ENCODE data around the gene CEP250. TPM values are rescaled to one million over a fixed set of nuclear protein-coding genes. Genes with fewer than 3 reads are reported as not detected.

The CEP250 gene
- total RNA-seq, 1 experiment from 2014 or later: 56.6 TPM

GRCh38 chr20:35433337-35433736 lies 22.1 kb upstream of the CEP250 start:
- Histone ChIP-seq H3K36me3 (ENCODE audit: insufficient read depth, low read length, poor library complexity, severe bottlenecking) (no peaks in the 10 kb centered on the region), H3K27ac (ENCODE audit: low read depth, low read length, poor library complexity, severe bottlenecking) (no peak overlapping the region), H3K9me3 (ENCODE audit: low read depth, low read length, poor library complexity, severe bottlenecking) (no peaks in the 10 kb centered on the region), H3K4me3 (ENCODE audit: low read depth, low read length, poor library complexity, severe bottlenecking) (no peak overlapping the region), H3K4me1 (ENCODE audit: insufficient read depth, low read length, poor library complexity, severe bottlenecking) (peaks cover under 1% of the 10 kb centered on the region), H3K27me3 (replicated peaks; ENCODE audit: insufficient read depth, low read depth, low read length, poor library complexity) (no peaks in the 10 kb centered on the region)
- ChIA-PET POLR2A (ENCODE audit: low non-redundant PET) (no interaction called here), CTCF (no interaction called here)
- BruUV-seq (replicated peaks): no TSS peak
- no peak for DNase-seq (ENCODE audit: low spot score)
- intact Hi-C loops (cut with micrococcal nuclease; ENCODE audit: unreplicated experiment): no loop called here
- TF ChIP-seq CTCF (conservative IDR thresholded peaks at IDR 0.05; ENCODE audit: low read depth, low read length): no peak
- TF ChIP-seq EZH2 (IDR thresholded peaks at IDR 0.05; ENCODE audit: borderline replicate concordance, low read depth, low read length, poor library complexity, severe bottlenecking): no peak

GRCh38 chr20:35434085-35435005 lies 21.1 kb upstream of the CEP250 start:
- BruUV-seq (replicated peaks): no TSS peak

GRCh38 chr20:35436177-35436573 lies 19.2 kb upstream of the CEP250 start:
- Histone ChIP-seq H3K4me3 (ENCODE audit: low read depth, low read length, poor library complexity, severe bottlenecking) (no peak overlapping the region), H3K27me3 (replicated peaks; ENCODE audit: insufficient read depth, low read depth, low read length, poor library complexity) (no peaks in the 10 kb centered on the region), H3K4me1 (ENCODE audit: insufficient read depth, low read length, poor library complexity, severe bottlenecking) (peaks cover 7% of the 10 kb centered on the region), H3K9me3 (ENCODE audit: low read depth, low read length, poor library complexity, severe bottlenecking) (no peaks in the 10 kb centered on the region), H3K27ac (ENCODE audit: low read depth, low read length, poor library complexity, severe bottlenecking) (no peak overlapping the region), H3K36me3 (ENCODE audit: insufficient read depth, low read length, poor library complexity, severe bottlenecking) (no peaks in the 10 kb centered on the region)
- ChIA-PET CTCF (interaction anchor here (0.6 kb wide), 1 partner anchor 10 kb away, joined by 4 read pairs; no protein-coding TSS in a partner anchor), POLR2A (ENCODE audit: low non-redundant PET) (no interaction called here)
- TF ChIP-seq EZH2 (IDR thresholded peaks at IDR 0.05; ENCODE audit: borderline replicate concordance, low read depth, low read length, poor library complexity, severe bottlenecking) (no peak), CTCF (conservative IDR thresholded peaks at IDR 0.05; ENCODE audit: low read depth, low read length) (no peak)
- BruUV-seq (replicated peaks): no TSS peak
- no peak for DNase-seq (ENCODE audit: low spot score)
- intact Hi-C loops (cut with micrococcal nuclease; ENCODE audit: unreplicated experiment): loop anchor here (5.0 kb wide), 1 partner anchor 129 kb away; no protein-coding TSS in a partner anchor

More at GRCh38 chr20:35434085-35435005, 21.1 kb upstream of the CEP250 start:
- H3K36me3 ChIP-seq (ENCODE audit: insufficient read depth, low read length, poor library complexity, severe bottlenecking): no peaks in the 10 kb centered on the region
- no peak for DNase-seq (ENCODE audit: low spot score)
- peaks cover 7% of the 10 kb centered on the region for H3K4me1 ChIP-seq (ENCODE audit: insufficient read depth, low read length, poor library complexity, severe bottlenecking)
- POLR2A ChIA-PET (ENCODE audit: low non-redundant PET): no interaction called here
- H3K9me3 ChIP-seq (ENCODE audit: low read depth, low read length, poor library complexity, severe bottlenecking): no peaks in the 10 kb centered on the region
- intact Hi-C loops (cut with micrococcal nuclease; ENCODE audit: unreplicated experiment): loop anchor here (5.0 kb wide), 1 partner anchor 127 kb away; no protein-coding TSS in a partner anchor
- no peaks in the 10 kb centered on the region for H3K27me3 ChIP-seq (replicated peaks; ENCODE audit: insufficient read depth, low read depth, low read length, poor library complexity)
- no peak overlapping the region for H3K27ac ChIP-seq (ENCODE audit: low read depth, low read length, poor library complexity, severe bottlenecking)
- CTCF ChIA-PET: no interaction called here
- H3K4me3 ChIP-seq (ENCODE audit: low read depth, low read length, poor library complexity, severe bottlenecking): no peak overlapping the region
- TF ChIP-seq EZH2 (IDR thresholded peaks at IDR 0.05; ENCODE audit: borderline replicate concordance, low read depth, low read length, poor library complexity, severe bottlenecking) (no peak), CTCF (conservative IDR thresholded peaks at IDR 0.05; ENCODE audit: low read depth, low read length) (no peak)

Data from A673 (cell line).